GM12878 (cell line): ENCODE data around the gene CAMK2D. TPM values are rescaled to one million over a fixed set of nuclear protein-coding genes. Genes with fewer than 3 reads are reported as not detected.
A peak's percentile ranks its signal among the peaks of the same experiment; 100 is the strongest.

Experiments
- ATAC-seq: fragments of 200-7000 bp; cut with Tn5 transposase; 3 replicates; pipeline ENCODE4 v1.9.1; 2020; ENCODE audit warnings: mild to moderate bottlenecking, moderate library complexity
- BruUV-seq: library from RNA; stranded (reverse); fragments of 400-500 nt; replicated peaks from 2 replicates; lab custom pipeline; 2021; lab: Mats Ljungman, UMichigan
- CTCF ChIA-PET: fragments of 300-600 bp; sonication (Branson Sonifier 250); formaldehyde crosslinking; extraction: SDS; loops from one replicate; lab custom pipeline; 2021; ENCODE audit warnings: inconsistent platforms; lab: Yijun Ruan, JAX
- POLR2A ChIA-PET: fragments of 350-600 bp; formaldehyde crosslinking; extraction: SDS; loops from one replicate; lab custom pipeline; 2021; ENCODE audit warnings: inconsistent platforms; lab: Charles Lee
- RAD21 ChIA-PET: fragments of 300-600 bp; sonication (Branson Sonifier 250); formaldehyde crosslinking; loops from one replicate; lab custom pipeline; 2023; ENCODE audit warnings: antibody characterized with exemption; ENCODE audit not compliant: unreplicated experiment; lab: Charles Lee
- SMC1A ChIA-PET: fragments of 300-600 bp; sonication (Branson Sonifier 250); formaldehyde crosslinking; loops from one replicate; lab custom pipeline; 2023; ENCODE audit not compliant: unreplicated experiment, uncharacterized antibody; lab: Charles Lee
- DNase-seq: peaks from one replicate; pipeline ENCODE4 v3.0.0-alpha.2; 2011; ENCODE audit warnings: low read depth, low spot score
- FAIRE-seq: peaks from 3 replicates; lab custom pipeline; 2011; peaks lifted over from hg19 to GRCh38; lab: Jason Lieb, UNC
- H2AFZ ChIP-seq: 2 replicates; pipeline ENCODE4 v1.6.0; 2011; ENCODE audit warnings: low read depth, low read length, control low read depth; ENCODE audit not compliant: control insufficient read depth
- H3K27ac ChIP-seq: 2 replicates; pipeline ENCODE4 v1.5.1; 2011; ENCODE audit warnings: control low read depth; ENCODE audit not compliant: control insufficient read depth, insufficient read depth
- H3K27me3 ChIP-seq, 2 experiments: replicated peaks in 1 of 2; 2 replicates each; pipeline versions ENCODE4 v1.6.0 to v1.6.1; 2011; ENCODE audit warnings: low read length in 1 of 2; ENCODE audit not compliant: control insufficient read depth in 2 of 2, insufficient read depth in 2 of 2
- H3K36me3 ChIP-seq, 2 experiments: 2 replicates each; pipeline ENCODE4 v1.5.1; 2011; ENCODE audit warnings: low read length in 1 of 2; ENCODE audit not compliant: control insufficient read depth in 2 of 2, insufficient read depth in 2 of 2
- H3K4me1 ChIP-seq: 2 replicates; pipeline ENCODE4 v1.6.1; 2011; ENCODE audit warnings: mild to moderate bottlenecking, low read length, moderate library complexity, mixed read lengths; ENCODE audit not compliant: control insufficient read depth, insufficient read depth
- H3K4me2 ChIP-seq: 2 replicates; pipeline ENCODE4 v1.6.0; 2011; ENCODE audit warnings: control low read depth; ENCODE audit not compliant: control insufficient read depth, insufficient read depth
- H3K4me3 ChIP-seq: fragments of 200-600 bp; sonication (generic); 2 replicates; pipeline ENCODE4 v1.5.1; 2016
- H3K79me2 ChIP-seq: 2 replicates; pipeline ENCODE4 v1.6.0; 2011; ENCODE audit warnings: low read length; ENCODE audit not compliant: control insufficient read depth, insufficient read depth
- H3K9ac ChIP-seq: 2 replicates; pipeline ENCODE4 v1.8.0; 2011; ENCODE audit warnings: low read length, control low read depth, mixed read lengths; ENCODE audit not compliant: control insufficient read depth, insufficient read depth
- H3K9me3 ChIP-seq: replicated peaks from 3 replicates; pipeline ENCODE4 v1.5.1; 2011; ENCODE audit warnings: mild to moderate bottlenecking, low read length; ENCODE audit not compliant: control insufficient read depth, insufficient read depth
- H4K20me1 ChIP-seq: 2 replicates; pipeline ENCODE4 v1.6.0; 2011; ENCODE audit not compliant: control insufficient read depth, insufficient read depth
- ATF7 ChIP-seq: fragments of 450-650 bp; IDR thresholded peaks from 2 replicates; pipeline ENCODE4 v1.6.1; 2016; ENCODE audit warnings: low read depth, mild to moderate bottlenecking
- EED ChIP-seq: sonication (generic); IDR thresholded peaks from 2 replicates; pipeline ENCODE4 v1.6.1; 2016; ENCODE audit warnings: antibody characterized with exemption, low read depth
- MTA2 ChIP-seq: fragments of 450-650 bp; IDR thresholded peaks from 2 replicates; pipeline ENCODE4 v1.6.1; 2016; ENCODE audit warnings: low read depth, mild to moderate bottlenecking, moderate library complexity
- NKRF ChIP-seq: fragments of 450-650 bp; conservative IDR thresholded peaks from 2 replicates; pipeline ENCODE4 v1.6.1; 2017; ENCODE audit warnings: mild to moderate bottlenecking, moderate library complexity
- NR2C1 ChIP-seq: fragments of 450-650 bp; IDR thresholded peaks from 2 replicates; pipeline ENCODE4 v1.6.1; 2017; ENCODE audit warnings: antibody characterized with exemption, mild to moderate bottlenecking, moderate library complexity
- NRF1 ChIP-seq: conservative IDR thresholded peaks from 2 replicates; pipeline ENCODE4 v1.6.1; 2011; ENCODE audit warnings: mild to moderate bottlenecking, low read depth, low read length, improper control_type of control experiment
- POLR2A ChIP-seq: IDR thresholded peaks from 2 replicates; pipeline ENCODE4 v1.6.1; 2011; ENCODE audit warnings: low read depth, mild to moderate bottlenecking, low read length
- SKIL ChIP-seq: fragments of 450-650 bp; IDR thresholded peaks from 2 replicates; pipeline ENCODE4 v1.6.1; 2017; ENCODE audit warnings: mild to moderate bottlenecking, low read depth, inconsistent platforms; ENCODE audit not compliant: poor library complexity, severe bottlenecking
- STAT1 ChIP-seq: fragments of 450-650 bp; conservative IDR thresholded peaks from 2 replicates; pipeline ENCODE4 v1.6.1; 2014; ENCODE audit warnings: antibody characterized with exemption, mild to moderate bottlenecking
- ZNF274 ChIP-seq: IDR thresholded peaks from one replicate; pipeline ENCODE4 v1.8.0; 2011; ENCODE audit not compliant: insufficient read length, insufficient read depth
- ZNF622 ChIP-seq: fragments of 450-650 bp; IDR thresholded peaks from 2 replicates; pipeline ENCODE4 v1.6.1; 2017; ENCODE audit warnings: mild to moderate bottlenecking, inconsistent platforms
- ZNF687 ChIP-seq: fragments of 450-650 bp; IDR thresholded peaks from 2 replicates; pipeline ENCODE4 v1.6.1; 2017; ENCODE audit warnings: mild to moderate bottlenecking, moderate library complexity
- WGBS: methylation state at CpG from one replicate; pipeline ENCODE4 v1.1.6; 2016; ENCODE audit warnings: low lambda C conversion rate; ENCODE audit not compliant: insufficient replicate concordance, insufficient coverage; ENCODE audit errors: missing lambda C conversion rate; 5-methylcytosine and 5-hydroxymethylcytosine counted together
- in situ Hi-C: fragments of 300-500 bp; cut with MboI; formaldehyde crosslinking; loops from 9 replicates; pipeline ENCODE4 v1.14.3; 2018; ENCODE audit warnings: mixed read lengths
- intact Hi-C: fragments of 100-400 bp; cut with micrococcal nuclease; formaldehyde crosslinking; loops from one replicate; pipeline ENCODE4 v1.14.2; 2022; ENCODE audit not compliant: unreplicated experiment
- polyA plus RNA-seq, 11 experiments: library from polyadenylated mRNA; depleted of rRNA in 4 of 11; unstranded in 6 of 11; stranded (reverse) in 5 of 11; fragments of >200 nt; fragmentation: Nextera tagmentation in 4 of 11; fragmentation: Illumina TruSeq in 1 of 11; extraction: Ambion mirVana in 4 of 11; extraction: Trizol in 1 of 11; gene quantifications; 1 replicate in 1 of 11; 2 replicates in 10 of 11; pipeline versions ENCODE4 v1.2.1 to v1.2.3, GENCODE V29; 2011 to 2016; ENCODE audit warnings: inconsistent platforms in 2 of 11, missing spikeins in 2 of 11, low read depth in 1 of 11
- total RNA-seq, 4 experiments: library from RNA; depleted of rRNA in 3 of 4; stranded (reverse); fragments of >200 nt in 3 of 4; fragmentation: Illumina TruSeq in 1 of 4; extraction: Trizol in 1 of 4; gene quantifications; 2 replicates each; pipeline versions ENCODE4 v1.2.1 to v1.2.3, GENCODE V29; 2013 to 2021

The CAMK2D gene
- total and polyA plus RNA-seq, 10 of the 15 experiments (the other 5 are each of a cell fraction or from before 2014, with no cell fraction given): 6.9 to 88.5 (median 12.9) TPM

- 50% methylated on average over 2 of the region's 2 CpGs for WGBS
- H3K4me2 ChIP-seq: no peak overlapping the region
Observed at GRCh38 chr4:113614414-113614813, 147.1 kb downstream of the CAMK2D start.

More at GRCh38 chr4:113614414-113614813, 147.1 kb downstream of the CAMK2D start:
- H3K27me3 ChIP-seq: no peaks in the 10 kb centered on the region
- no TSS peak for BruUV-seq
- POLR2A ChIA-PET: interaction anchor here (0.7 to 1.9 kb wide), 3 partner anchors 13 to 22 kb away, joined by 3 to 6 read pairs (median 4); no protein-coding TSS in a partner anchor
- SMC1A ChIA-PET: interaction anchor here (0.8 to 7.1 kb wide), 17 partner anchors 12 to 223 kb away, joined by 3 to 96 read pairs (median 5); no protein-coding TSS in a partner anchor
- RAD21 ChIA-PET: interaction anchor here (1.1 to 6.8 kb wide), 5 partner anchors 12 to 67 kb away, joined by 3 to 74 read pairs (median 12); no protein-coding TSS in a partner anchor
- TF ChIP-seq ATF7 (no peak), EED (no peak), MTA2 (no peak), ZNF687 (no peak), NKRF (no peak), ZNF274 (no peak), STAT1 (no peak), ZNF622 (no peak), NR2C1 (no peak), NRF1 (no peak), POLR2A (no peak), SKIL (no peak)
- TF ChIP-seq, all 136 proteins: peak for 0
- H2AFZ ChIP-seq: no peak overlapping the region
- FAIRE-seq (no peak), DNase-seq (no peak), ATAC-seq (peak; percentile 67)
- no peaks in the 10 kb centered on the region for H4K20me1 ChIP-seq
- no peaks in the 10 kb centered on the region; a peak in 2 of 4 replicates for H3K36me3 ChIP-seq
- peaks cover 4% of the 10 kb centered on the region; the same call in 1 of the 2 replicates for H3K4me1 ChIP-seq
- intact Hi-C loops (no loop called here), in situ Hi-C loops (no loop called here)
- CTCF ChIA-PET: interaction anchor here (0.9 to 1.6 kb wide), 8 partner anchors 12 to 67 kb away, joined by 3 to 10 read pairs (median 3); no protein-coding TSS in a partner anchor
- H3K4me3 ChIP-seq: no peak overlapping the region
- H3K27ac ChIP-seq: no peak overlapping the region
- no peak overlapping the region for H3K9ac ChIP-seq
- H3K79me2 ChIP-seq: no peaks in the 10 kb centered on the region; the same call in none of the 2 replicates
- no peaks in the 10 kb centered on the region; the same call in 1 of the 3 replicates for H3K9me3 ChIP-seq
